Caco-2 (cell line): ENCODE measurements around the gene NLRP12. TPM values are rescaled to one million over a fixed set of nuclear protein-coding genes. Genes with fewer than 3 reads are reported as not detected.

Experiments used
- BruUV-seq: library from RNA; stranded (reverse); fragments of 400-500 nt; replicated peaks from 2 replicates; lab custom pipeline; 2021; lab: Mats Ljungman, UMichigan
- CTCF ChIA-PET: fragments of 300-600 bp; sonication (Branson Sonifier 250); formaldehyde crosslinking; loops from one replicate; lab custom pipeline; 2022; ENCODE audit warnings: antibody characterized with exemption; lab: Charles Lee
- POLR2A ChIA-PET: fragments of 300-600 bp; sonication (Branson Sonifier 250); formaldehyde crosslinking; loops from one replicate; lab custom pipeline; 2022; ENCODE audit warnings: antibody characterized with exemption; lab: Charles Lee
- DNase-seq, 2 experiments: peaks; one replicate each; pipeline versions ENCODE4 v3.0.0 to v3.0.0-alpha.2; 2020 to 2022
- H3K27me3 ChIP-seq: replicated peaks from 2 replicates; pipeline ENCODE4 v1.6.0; 2011; ENCODE audit warnings: low read length; ENCODE audit not compliant: control insufficient read depth, insufficient read depth
- H3K36me3 ChIP-seq: 2 replicates; pipeline ENCODE4 v1.5.1; 2011; ENCODE audit warnings: low read length; ENCODE audit not compliant: control insufficient read depth, insufficient read depth
- H3K4me1 ChIP-seq: fragments of 250-450 bp; sonication (Bioruptor Pico); 2 replicates; pipeline ENCODE4 v1.5.1; 2020; ENCODE audit warnings: mild to moderate bottlenecking
- H3K4me3 ChIP-seq: 2 replicates; pipeline ENCODE4 v1.5.1; 2011; ENCODE audit warnings: low read depth, mild to moderate bottlenecking, control low read depth, low read length
- H3K9me3 ChIP-seq: fragments of 250-450 bp; sonication (Bioruptor Pico); 2 replicates; pipeline ENCODE4 v1.5.1; 2020; ENCODE audit warnings: mild to moderate bottlenecking, moderate library complexity
- H3K27ac Mint-ChIP-seq: one replicate; pipeline ENCODE4 v1.8.0; 2022; ENCODE audit warnings: mixed read lengths; ENCODE audit not compliant: unreplicated experiment
- H3K27me3 Mint-ChIP-seq: one replicate; pipeline ENCODE4 v1.8.0; 2022; ENCODE audit warnings: mixed read lengths; ENCODE audit not compliant: insufficient read depth, unreplicated experiment
- H3K36me3 Mint-ChIP-seq: one replicate; pipeline ENCODE4 v1.8.0; 2022; ENCODE audit warnings: mild to moderate bottlenecking, mixed read lengths; ENCODE audit not compliant: insufficient read depth, unreplicated experiment
- H3K4me1 Mint-ChIP-seq: one replicate; pipeline ENCODE4 v1.8.0; 2022; ENCODE audit warnings: low read depth, mixed read lengths; ENCODE audit not compliant: unreplicated experiment
- H3K4me3 Mint-ChIP-seq: one replicate; pipeline ENCODE4 v1.8.0; 2022; ENCODE audit warnings: mild to moderate bottlenecking, moderate library complexity, mixed read lengths; ENCODE audit not compliant: unreplicated experiment
- H3K9me3 Mint-ChIP-seq: one replicate; pipeline ENCODE4 v1.8.0; 2022; ENCODE audit warnings: mixed read lengths; ENCODE audit not compliant: unreplicated experiment
- intact Hi-C: fragments of 100-400 bp; cut with micrococcal nuclease; formaldehyde crosslinking; loops from one replicate; pipeline ENCODE4 v1.10.0; 2022; ENCODE audit not compliant: unreplicated experiment
- total RNA-seq: library from RNA; stranded (reverse); gene quantifications from 2 replicates; pipeline ENCODE4 v1.2.3, GENCODE V29; 2022
- TF ChIP-seq, protein P1 (sequence below), 2 experiments: fragments of 200-600 bp in 1 of 2; IDR thresholded peaks; 1 replicate in 1 of 2; 2 replicates in 1 of 2; pipeline versions ENCODE4 v1.5.1 to v1.8.0; 2011 to 2022; ENCODE audit warnings: antibody characterized with exemption in 1 of 2, control low read depth in 1 of 2, inconsistent platforms in 1 of 2, low read depth in 1 of 2, low read length in 1 of 2, mild to moderate bottlenecking in 1 of 2, moderate library complexity in 1 of 2; ENCODE audit not compliant: insufficient read depth in 1 of 2, severe bottlenecking in 1 of 2, unreplicated experiment in 1 of 2

Gene NLRP12
- total RNA-seq, 1 experiment from 2014 or later = not detected

- Histone ChIP-seq H3K4me1 (peaks cover 36% of the 10 kb centered on the region), H3K4me3 (peak overlapping the region; percentile 55), H3K36me3 (no peaks in the 10 kb centered on the region), H3K27me3 (no peaks in the 10 kb centered on the region), H3K9me3 (no peaks in the 10 kb centered on the region)
- H3K4me3 Mint-ChIP-seq = peak overlapping the region; percentile 89
- CTCF ChIA-PET = interaction anchor here (0.6 to 1.0 kb wide), 3 partner anchors 128 to 219 kb away, joined by 4 read pairs; no protein-coding TSS in a partner anchor
- H3K4me1 Mint-ChIP-seq = peaks cover 13% of the 10 kb centered on the region
- intact Hi-C loops = no loop called here
- BruUV-seq = TSS peak; percentile 88
- H3K9me3 Mint-ChIP-seq = no peaks in the 10 kb centered on the region
- peaks cover 4% of the 10 kb centered on the region for H3K27me3 Mint-ChIP-seq
- DNase-seq = no peak
- POLR2A ChIA-PET = interaction anchor here (0.7 to 1.7 kb wide), 3 partner anchors 12 to 824 kb away, joined by 4 to 11 read pairs (median 5); partner anchors contain the start of gene MYADM
- peak overlapping the region; percentile 89 for H3K27ac Mint-ChIP-seq
- peaks cover 81% of the 10 kb centered on the region for H3K36me3 Mint-ChIP-seq
- TF ChIP-seq, protein P1, sequence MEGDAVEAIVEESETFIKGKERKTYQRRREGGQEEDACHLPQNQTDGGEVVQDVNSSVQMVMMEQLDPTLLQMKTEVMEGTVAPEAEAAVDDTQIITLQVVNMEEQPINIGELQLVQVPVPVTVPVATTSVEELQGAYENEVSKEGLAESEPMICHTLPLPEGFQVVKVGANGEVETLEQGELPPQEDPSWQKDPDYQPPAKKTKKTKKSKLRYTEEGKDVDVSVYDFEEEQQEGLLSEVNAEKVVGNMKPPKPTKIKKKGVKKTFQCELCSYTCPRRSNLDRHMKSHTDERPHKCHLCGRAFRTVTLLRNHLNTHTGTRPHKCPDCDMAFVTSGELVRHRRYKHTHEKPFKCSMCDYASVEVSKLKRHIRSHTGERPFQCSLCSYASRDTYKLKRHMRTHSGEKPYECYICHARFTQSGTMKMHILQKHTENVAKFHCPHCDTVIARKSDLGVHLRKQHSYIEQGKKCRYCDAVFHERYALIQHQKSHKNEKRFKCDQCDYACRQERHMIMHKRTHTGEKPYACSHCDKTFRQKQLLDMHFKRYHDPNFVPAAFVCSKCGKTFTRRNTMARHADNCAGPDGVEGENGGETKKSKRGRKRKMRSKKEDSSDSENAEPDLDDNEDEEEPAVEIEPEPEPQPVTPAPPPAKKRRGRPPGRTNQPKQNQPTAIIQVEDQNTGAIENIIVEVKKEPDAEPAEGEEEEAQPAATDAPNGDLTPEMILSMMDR (IDR thresholded peaks at IDR 0.05; ENCODE audit: insufficient read depth in 1 of 2, low read depth in 1 of 2, low read length in 1 of 2, severe bottlenecking in 1 of 2, unreplicated experiment in 1 of 2) = no peak
These were observed 36.8 kb downstream of the NLRP12 start for GRCh38 chr19:53787266-53787665.

DNA sequence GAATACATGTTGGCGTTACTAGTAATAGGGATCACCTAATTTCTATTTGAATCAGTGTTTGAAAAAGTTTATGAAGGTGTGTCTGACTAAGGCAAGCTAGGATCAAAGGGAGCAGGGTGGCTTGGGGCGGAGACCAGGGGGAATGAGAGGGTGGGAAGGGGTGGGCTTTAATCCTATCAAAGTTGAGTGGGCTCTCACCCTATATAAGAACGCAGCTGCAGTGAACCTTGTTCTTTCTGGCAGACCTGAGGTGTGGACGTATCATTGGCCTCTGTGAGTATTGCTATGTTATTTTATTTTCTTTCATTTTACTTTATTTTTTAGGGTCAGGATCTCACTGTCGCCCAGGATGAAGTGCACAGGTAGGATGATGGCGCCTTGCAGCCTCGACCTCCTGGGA is 37.4 kb downstream of the NLRP12 start:
- no peaks in the 10 kb centered on the region for H3K36me3 ChIP-seq
- CTCF ChIA-PET = interaction anchor here (0.6 to 1.0 kb wide), 3 partner anchors 128 to 218 kb away, joined by 4 read pairs; no protein-coding TSS in a partner anchor
- H3K9me3 ChIP-seq = no peaks in the 10 kb centered on the region
- H3K4me1 ChIP-seq = peaks cover 38% of the 10 kb centered on the region
- intact Hi-C loops = no loop called here
- DNase-seq = peak; percentile 77 to 82
- H3K9me3 Mint-ChIP-seq = no peaks in the 10 kb centered on the region
- H3K27me3 ChIP-seq = no peaks in the 10 kb centered on the region
- H3K27me3 Mint-ChIP-seq = peaks cover 4% of the 10 kb centered on the region
- peak overlapping the region; percentile 89 for H3K4me3 Mint-ChIP-seq
- no TSS peak for BruUV-seq
- TF ChIP-seq, protein P1 (IDR thresholded peaks at IDR 0.05; ENCODE audit: insufficient read depth in 1 of 2, low read depth in 1 of 2, low read length in 1 of 2, severe bottlenecking in 1 of 2, unreplicated experiment in 1 of 2) = no peak
- POLR2A ChIA-PET = interaction anchor here (0.6 to 1.7 kb wide), 6 partner anchors 11 to 834 kb away, joined by 4 to 11 read pairs (median 6); partner anchors contain the start of gene MYADM
- H3K4me3 ChIP-seq = peak overlapping the region; percentile 55
- H3K27ac Mint-ChIP-seq = peak overlapping the region; percentile 89
- H3K36me3 Mint-ChIP-seq = peaks cover 76% of the 10 kb centered on the region
- peaks cover 13% of the 10 kb centered on the region for H3K4me1 Mint-ChIP-seq

DNA sequence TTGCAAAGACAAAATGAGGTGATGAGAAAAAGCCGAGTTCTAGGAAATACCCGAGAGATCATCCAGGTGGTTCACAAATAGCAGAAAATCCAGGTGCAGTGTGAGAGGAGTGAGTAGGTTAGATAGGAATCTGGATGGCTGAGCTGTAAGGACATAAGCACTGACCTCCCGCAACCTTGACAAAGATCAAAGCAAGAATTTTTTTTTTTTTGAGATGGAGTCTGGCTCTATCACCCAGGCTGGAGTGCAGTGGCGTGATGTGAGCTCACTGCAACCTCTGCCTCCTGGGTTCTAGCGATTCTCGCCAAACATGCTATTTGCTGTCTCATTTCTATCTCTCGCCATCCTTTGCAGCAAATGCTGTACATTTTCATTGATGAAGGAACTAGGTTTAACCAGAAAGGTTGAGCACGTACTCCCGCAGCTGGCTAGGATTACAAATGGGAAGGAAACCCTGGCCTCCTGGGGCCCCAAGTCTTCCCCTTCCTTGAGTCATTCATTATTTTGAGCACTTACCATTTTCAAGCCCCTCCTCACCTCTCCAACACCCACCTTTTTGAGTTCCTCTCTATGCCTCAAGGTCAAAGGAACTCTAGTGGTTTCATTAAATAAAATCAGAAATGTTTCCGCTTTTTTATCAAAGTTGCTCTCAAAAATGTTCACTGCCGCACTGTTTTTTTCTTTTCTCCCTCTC is 38.8 kb downstream of the NLRP12 start:
- ChIA-PET CTCF (interaction anchor here (0.7 to 1.1 kb wide), 3 partner anchors 11 to 247 kb away, joined by 3 read pairs; no protein-coding TSS in a partner anchor), POLR2A (interaction anchor here (0.7 to 1.0 kb wide), 4 partner anchors 10 to 265 kb away, joined by 3 to 7 read pairs (median 6); no protein-coding TSS in a partner anchor)
- H3K9me3 Mint-ChIP-seq = no peaks in the 10 kb centered on the region
- peak; percentile 81 for DNase-seq
- Histone ChIP-seq H3K4me1 (peaks cover 42% of the 10 kb centered on the region), H3K27me3 (no peaks in the 10 kb centered on the region), H3K9me3 (no peaks in the 10 kb centered on the region), H3K4me3 (peak overlapping the region; percentile 14; the same call in 1 of the 2 replicates), H3K36me3 (no peaks in the 10 kb centered on the region)
- TF ChIP-seq, protein P1 (IDR thresholded peaks at IDR 0.05; ENCODE audit: insufficient read depth in 1 of 2, low read depth in 1 of 2, low read length in 1 of 2, severe bottlenecking in 1 of 2, unreplicated experiment in 1 of 2) = no peak
- BruUV-seq = no TSS peak
- H3K36me3 Mint-ChIP-seq = peaks cover 74% of the 10 kb centered on the region
- H3K4me1 Mint-ChIP-seq = peaks cover 18% of the 10 kb centered on the region
- peak overlapping the region; percentile 89 for H3K27ac Mint-ChIP-seq
- H3K4me3 Mint-ChIP-seq = peak overlapping the region; percentile 89
- intact Hi-C loops = loop anchor here (1.0 to 2.0 kb wide), 2 partner anchors 11 to 173 kb away; no protein-coding TSS in a partner anchor
- H3K27me3 Mint-ChIP-seq = peaks cover 4% of the 10 kb centered on the region
